ENCODE data around the gene NSDHL. TPM values are rescaled to one million over a fixed set of nuclear protein-coding genes. Genes with fewer than 3 reads are reported as not detected.

NSDHL gene
- total RNA-seq, 1 experiment from 2014 or later, result 31.6 TPM

- Histone ChIP-seq H3K23me2 (ENCODE audit: insufficient read length, low read depth, low read length, poor library complexity, severe bottlenecking) (no peaks in the 10 kb centered on the region), H2BK15ac (ENCODE audit: low read depth, low read length) (no peak overlapping the region), H3K18ac (ENCODE audit: insufficient read length, low read depth, low read length) (no peak overlapping the region), H3K4ac (ENCODE audit: low read depth, low read length) (no peak overlapping the region), H2AFZ (ENCODE audit: low read length) (no peak overlapping the region), H2BK20ac (ENCODE audit: low read depth, low read length, poor library complexity, severe bottlenecking) (no peak overlapping the region), H3K23ac (ENCODE audit: insufficient read length, low read depth, low read length) (no peak overlapping the region), H4K5ac (ENCODE audit: insufficient read length, low read depth, low read length) (no peak overlapping the region), H3K27ac (ENCODE audit: insufficient read length, low read depth, low read length) (no peak overlapping the region), H3K56ac (ENCODE audit: insufficient read length, low read depth, low read length) (no peak overlapping the region), H3K79me2 (ENCODE audit: insufficient read depth, low read length) (no peaks in the 10 kb centered on the region), H4K91ac (ENCODE audit: insufficient read length, low read depth, low read length) (no peak overlapping the region), H2BK5ac (ENCODE audit: insufficient read length, low read length) (no peak overlapping the region), H3K9ac (ENCODE audit: extremely low read depth, insufficient read length, low read length) (no peak overlapping the region), H3K4me2 (ENCODE audit: insufficient read depth, insufficient read length, low read length) (no peak overlapping the region), H3K9me3 (ENCODE audit: control insufficient read depth, low read depth, low read length) (peaks cover 46% of the 10 kb centered on the region), H3T11ph (ENCODE audit: low read length) (no peak overlapping the region), H4K20me1 (ENCODE audit: control insufficient read depth, insufficient read depth, insufficient read length) (peaks cover 3% of the 10 kb centered on the region), H3K79me1 (ENCODE audit: insufficient read depth, low read depth, low read length, poor library complexity, severe bottlenecking) (no peaks in the 10 kb centered on the region), H3K14ac (ENCODE audit: insufficient read depth, low read length) (no peak overlapping the region), H2AK5ac (ENCODE audit: insufficient read length, low read length) (no peak overlapping the region), H2BK120ac (ENCODE audit: low read depth, low read length, poor library complexity, severe bottlenecking) (no peak overlapping the region), H2BK12ac (ENCODE audit: insufficient read length, low read depth, low read length) (no peak overlapping the region), H3K27me3 (ENCODE audit: insufficient read depth, low read length) (no peaks in the 10 kb centered on the region), H3K4me1 (ENCODE audit: insufficient read depth, low read length) (no peaks in the 10 kb centered on the region), H4K8ac (replicated peaks; ENCODE audit: insufficient read length, low read depth, low read length) (no peak overlapping the region)
- DNase-seq, result no peak
- no peak overlapping the region for H3K27ac Mint-ChIP-seq
- peaks cover 6 to 11% of the 10 kb centered on the region in 2 experiments for H3K4me1 Mint-ChIP-seq
- TF ChIP-seq CTCF (conservative IDR thresholded peaks at IDR 0.05), result no peak
- H3K27me3 Mint-ChIP-seq (ENCODE audit: low read depth), result peaks cover 2% of the 10 kb centered on the region; the same call in 1 of the 2 replicates
- no peak overlapping the region for H3K4me3 Mint-ChIP-seq
- peaks cover 0 to 2% (median 0%) of the 10 kb centered on the region in 3 experiments; a peak in 2 of 7 replicates for H3K36me3 Mint-ChIP-seq (ENCODE audit: insufficient read depth in 1 of 3, low read depth in 3 of 3)
- WGBS (ENCODE audit: extremely low coverage, insufficient read length, low lambda C conversion rate), result no CpG with 5 or more reads among the region's 2 CpGs
- H3K9me3 Mint-ChIP-seq, result peaks cover 34 to 60% of the 10 kb centered on the region in 2 experiments
These were observed 11.6 kb upstream of the NSDHL start for GRCh38 chrX:152819266-152819665.

Measured in H9 (cell line).